ENCODE measurements around the gene DLG2. TPM values are rescaled to one million over a fixed set of nuclear protein-coding genes. Genes with fewer than 3 reads are reported as not detected.

Gene DLG2
- total and polyA plus RNA-seq, 2 of the 8 experiments (the other 6 are each of a cell fraction or from before 2014, with no cell fraction given) = 1.7 to 14.3 TPM

GRCh38 chr11:85665733-85666132 is 38.6 kb upstream of the DLG2 start:
- peaks cover 3% of the 10 kb centered on the region; the same call in 1 of the 2 replicates for H3K23me2 ChIP-seq (ENCODE audit: low read depth, low read length)
- WGBS, 2 experiments (ENCODE audit: extremely low coverage in 1 of 2, insufficient coverage in 1 of 2, insufficient read length in 1 of 2, insufficient replicate concordance in 2 of 2, low coverage in 1 of 2, low lambda C conversion rate in 2 of 2, missing lambda C conversion rate in 1 of 2) = 75% methylated on average over 5 of the region's 5 CpGs; no CpG with 5 or more reads in 1 of the 2 experiments
- CTCF ChIA-PET (ENCODE audit: partially characterized antibody) = no interaction called here
- H3K27ac ChIP-seq (ENCODE audit: low read depth, low read length) = no peak overlapping the region
- POLR2A ChIA-PET (ENCODE audit: partially characterized antibody) = no interaction called here
- H4K5ac ChIP-seq (ENCODE audit: insufficient read length, low read depth, low read length) = no peak overlapping the region
- TF ChIP-seq NRF1 (IDR thresholded peaks at IDR 0.05; ENCODE audit: low read depth, low read length) (no peak), FOSL1 (IDR thresholded peaks at IDR 0.05; ENCODE audit: insufficient read depth, low read depth, low read length) (no peak)
- no peak overlapping the region for H3K4ac ChIP-seq (replicated peaks; ENCODE audit: insufficient read length, low read depth, low read length)
- H2BK120ac ChIP-seq (replicated peaks; ENCODE audit: low read depth, low read length) = no peak overlapping the region
- H2BK20ac ChIP-seq (ENCODE audit: low read length) = no peak overlapping the region
- H2BK5ac ChIP-seq (ENCODE audit: low read depth, low read length) = no peak overlapping the region
- peak overlapping the region in 1 of 4 experiments; percentile 52; a peak in 2 of 7 replicates for H3K9ac ChIP-seq (replicated peaks in 1 of 4; ENCODE audit: extremely low read depth in 1 of 4, low read depth in 3 of 4, low read length in 3 of 4)
- no peak overlapping the region for H3K18ac ChIP-seq (ENCODE audit: extremely low read depth, low read length)
- peaks cover 0 to 3% (median 0%) of the 10 kb centered on the region in 4 experiments; a peak in 3 of 7 replicates for H3K4me1 ChIP-seq (replicated peaks in 1 of 4; ENCODE audit: control insufficient read depth in 3 of 4, insufficient read depth in 4 of 4, low read length in 3 of 4)
- H4K8ac ChIP-seq (ENCODE audit: extremely low read depth, insufficient read depth, low read length) = no peak overlapping the region
- H3K27me3 ChIP-seq (replicated peaks in 1 of 4; ENCODE audit: control insufficient read depth in 3 of 4, extremely low read depth in 1 of 4, insufficient read depth in 3 of 4, low read length in 3 of 4) = no peaks in the 10 kb centered on the region
- no peak overlapping the region for H3K23ac ChIP-seq (ENCODE audit: insufficient read length)
- H3K9me3 ChIP-seq (ENCODE audit: insufficient read depth in 2 of 2, low read depth in 1 of 2, low read length in 1 of 2) = no peaks in the 10 kb centered on the region
- H3K56ac ChIP-seq (replicated peaks; ENCODE audit: insufficient read length, low read depth, low read length) = no peak overlapping the region
- no peak overlapping the region for H2BK12ac ChIP-seq (ENCODE audit: low read depth, low read length)
- H4K20me1 ChIP-seq (replicated peaks in 1 of 2; ENCODE audit: control insufficient read depth in 1 of 2, insufficient read depth in 2 of 2, low read length in 2 of 2) = peaks cover 15 to 20% of the 10 kb centered on the region in 2 experiments
- peak overlapping the region; percentile 95; the same call in 1 of the 2 replicates for H2AFZ ChIP-seq (ENCODE audit: low read length)
- peaks cover 0 to 19% (median 2%) of the 10 kb centered on the region in 4 experiments; a peak in 4 of 8 replicates for H3K36me3 ChIP-seq (ENCODE audit: control insufficient read depth in 2 of 4, insufficient read depth in 4 of 4, low read length in 3 of 4)
- no peaks in the 10 kb centered on the region for H3K79me1 ChIP-seq (ENCODE audit: low read depth, low read length)
- no peak overlapping the region for H3K14ac ChIP-seq (ENCODE audit: insufficient read length)
- no peak for FAIRE-seq
- no peak overlapping the region for H2BK15ac ChIP-seq (ENCODE audit: low read length)
- H3K4me2 ChIP-seq (ENCODE audit: insufficient read depth in 1 of 2, low read depth in 2 of 2, low read length in 2 of 2) = peak overlapping the region in 1 of 2 experiments; percentile 97; a peak in 1 of 4 replicates
- peaks cover 21 to 41% of the 10 kb centered on the region in 2 experiments for H3K79me2 ChIP-seq (ENCODE audit: control insufficient read depth in 1 of 2, insufficient read depth in 2 of 2, low read length in 2 of 2)
- no peak overlapping the region for H4K91ac ChIP-seq (replicated peaks; ENCODE audit: insufficient read length, low read length)
- no peak for DNase-seq (ENCODE audit: low read depth in 1 of 2, low spot score in 2 of 2)
- no peak overlapping the region for H2AK5ac ChIP-seq (ENCODE audit: low read depth, low read length)
- 0 out of 8 replicates have a peak overlapping the region, but pooled peaks of 1 of the 4 experiments have one; percentile 98 for H3K4me3 ChIP-seq (ENCODE audit: extremely low read depth in 1 of 4, insufficient read depth in 2 of 4, low read depth in 3 of 4, low read length in 4 of 4)
